GM12873 (cell line): Measurements from ENCODE around the gene ZNF814.

Source experiments
- TF ChIP-seq, protein P1 (sequence below): IDR thresholded peaks from 2 replicates; pipeline ENCODE4 v1.5.1; 2012; ENCODE audit warnings: low read depth, mild to moderate bottlenecking, moderate library complexity, low read length, control low read depth; ENCODE audit not compliant: insufficient read depth; ENCODE audit errors: missing control alignments

The ZNF814 gene

DNA sequence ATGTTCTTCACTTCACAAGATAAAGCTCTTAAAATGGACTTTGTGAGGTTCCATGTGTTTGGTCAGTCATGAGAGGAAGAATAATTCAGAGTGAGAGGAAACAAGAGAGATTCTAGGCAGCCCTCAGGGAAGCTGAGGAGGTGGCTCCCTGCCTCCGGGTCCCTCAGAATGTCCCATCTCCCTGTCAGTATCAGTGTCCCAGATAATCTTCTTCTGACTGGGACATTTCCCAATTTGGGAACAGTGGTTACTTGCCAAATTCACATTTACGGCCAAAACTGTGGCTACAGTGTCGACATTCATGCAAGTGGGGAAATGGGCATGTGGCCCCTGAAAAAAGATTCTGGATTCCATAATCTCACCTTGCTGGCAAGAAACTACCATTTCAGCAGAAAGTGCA is 18.6 kb upstream of the ZNF814 start:
- TF ChIP-seq, protein P1, sequence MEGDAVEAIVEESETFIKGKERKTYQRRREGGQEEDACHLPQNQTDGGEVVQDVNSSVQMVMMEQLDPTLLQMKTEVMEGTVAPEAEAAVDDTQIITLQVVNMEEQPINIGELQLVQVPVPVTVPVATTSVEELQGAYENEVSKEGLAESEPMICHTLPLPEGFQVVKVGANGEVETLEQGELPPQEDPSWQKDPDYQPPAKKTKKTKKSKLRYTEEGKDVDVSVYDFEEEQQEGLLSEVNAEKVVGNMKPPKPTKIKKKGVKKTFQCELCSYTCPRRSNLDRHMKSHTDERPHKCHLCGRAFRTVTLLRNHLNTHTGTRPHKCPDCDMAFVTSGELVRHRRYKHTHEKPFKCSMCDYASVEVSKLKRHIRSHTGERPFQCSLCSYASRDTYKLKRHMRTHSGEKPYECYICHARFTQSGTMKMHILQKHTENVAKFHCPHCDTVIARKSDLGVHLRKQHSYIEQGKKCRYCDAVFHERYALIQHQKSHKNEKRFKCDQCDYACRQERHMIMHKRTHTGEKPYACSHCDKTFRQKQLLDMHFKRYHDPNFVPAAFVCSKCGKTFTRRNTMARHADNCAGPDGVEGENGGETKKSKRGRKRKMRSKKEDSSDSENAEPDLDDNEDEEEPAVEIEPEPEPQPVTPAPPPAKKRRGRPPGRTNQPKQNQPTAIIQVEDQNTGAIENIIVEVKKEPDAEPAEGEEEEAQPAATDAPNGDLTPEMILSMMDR, result no peak

DNA sequence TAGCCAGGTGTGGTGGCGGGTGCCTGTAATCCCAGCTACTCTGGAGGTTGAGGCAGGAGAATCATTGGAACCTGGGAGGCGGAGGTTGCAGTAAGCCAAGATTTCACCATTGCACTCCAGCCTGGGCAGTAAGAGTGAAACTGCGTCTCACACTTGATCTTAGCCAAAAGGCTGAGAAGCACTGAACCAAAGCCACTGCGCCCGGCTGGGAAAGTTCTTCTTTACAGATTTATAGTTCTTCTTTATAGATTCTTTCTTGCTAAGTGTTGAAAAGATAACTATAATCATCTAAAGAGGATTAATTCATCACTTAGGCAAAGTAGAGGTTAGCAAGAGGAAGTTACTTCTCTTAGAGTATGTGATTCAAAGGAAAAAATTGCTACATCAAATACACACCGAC is 16.4 kb upstream of the ZNF814 start:
- TF ChIP-seq, protein P1, result no peak

DNA sequence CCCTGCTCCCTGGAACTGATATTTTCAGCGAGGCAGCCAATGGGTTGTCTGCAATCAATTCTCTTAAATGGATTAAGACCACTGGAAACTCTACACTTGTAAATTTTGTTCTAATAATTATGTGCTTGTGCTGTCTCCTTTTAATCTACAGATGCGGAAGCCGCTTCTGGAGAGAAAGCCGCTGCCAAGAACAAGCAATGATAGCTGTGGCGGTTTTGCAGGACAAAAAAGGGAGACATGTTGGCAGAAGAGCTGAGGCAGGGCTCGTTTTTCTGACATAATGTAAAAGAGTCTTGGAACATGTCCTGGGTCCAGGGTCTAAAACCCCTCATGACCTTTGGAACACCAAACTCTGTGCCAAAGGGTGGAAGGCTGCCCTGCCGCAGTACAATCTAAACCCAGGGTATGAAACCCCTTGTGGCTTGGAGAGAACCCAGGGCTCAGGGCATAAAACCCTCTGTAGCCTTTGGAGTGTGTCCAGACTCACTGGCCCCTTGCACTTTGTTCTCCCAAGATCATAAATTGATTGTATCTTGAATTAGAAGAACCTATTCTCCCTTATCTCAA is 14.9 kb upstream of the ZNF814 start:
- TF ChIP-seq, protein P1, result no peak

- TF ChIP-seq, protein P1, result no peak
Observed at GRCh38 chr19:57900311-57900710, 11.5 kb upstream of the ZNF814 start.

GRCh38 chr19:57888107-57888559 is 704 bp downstream of the ZNF814 start:
- TF ChIP-seq, protein P1, result no peak

- TF ChIP-seq, protein P1, result no peak
Observed at GRCh38 chr19:57887195-57887941, 1.5 kb downstream of the ZNF814 start.

- TF ChIP-seq, protein P1, result no peak
Observed at GRCh38 chr19:57886046-57886445, 2.8 kb downstream of the ZNF814 start.
